Brain microvascular endothelial cell (primary cell): ENCODE data around the gene RNASET2.

ENCODE experiments used
- DNase-seq: peaks from one replicate; pipeline ENCODE4 v3.0.0-alpha.2; 2020
- H3K27ac ChIP-seq: fragments of 250-450 bp; sonication (Bioruptor Pico); 2 replicates; pipeline ENCODE4 v1.5.1; 2020; ENCODE audit warnings: mild to moderate bottlenecking, moderate library complexity
- H3K27me3 ChIP-seq: fragments of 250-450 bp; sonication (Bioruptor Pico); replicated peaks from 2 replicates; pipeline ENCODE4 v1.5.1; 2020; ENCODE audit warnings: mild to moderate bottlenecking
- H3K36me3 ChIP-seq: fragments of 250-450 bp; sonication (Bioruptor Pico); replicated peaks from 2 replicates; pipeline ENCODE4 v1.5.1; 2020; ENCODE audit warnings: mild to moderate bottlenecking
- H3K4me3 ChIP-seq: 2 replicates; pipeline ENCODE4 v1.5.1; 2011; ENCODE audit warnings: low read depth, mild to moderate bottlenecking, control low read depth, low read length, moderate library complexity
- CTCF ChIP-seq: IDR thresholded peaks from 2 replicates; pipeline ENCODE4 v1.5.1; 2011; ENCODE audit warnings: low read depth, mild to moderate bottlenecking, moderate library complexity, low read length, control low read depth, inconsistent platforms; ENCODE audit errors: missing control alignments
- in situ Hi-C: cut with HindIII; loops from 2 replicates; pipeline ENCODE4 v1.10.0; 2017; ENCODE audit warnings: low sequenced_read_pairs, low pct_ligation_motif_present

Gene RNASET2

GRCh38 chr6:166939345-166939744 is 17.0 kb downstream of the RNASET2 start:
- H3K27ac ChIP-seq = no peak overlapping the region
- no peaks in the 10 kb centered on the region for H3K27me3 ChIP-seq
- in situ Hi-C loops = no loop called here
- peaks cover 2% of the 10 kb centered on the region for H3K36me3 ChIP-seq
- no peak overlapping the region for H3K4me3 ChIP-seq
- no peak for TF ChIP-seq CTCF
- no peak for DNase-seq

- DNase-seq = no peak
- no peak for TF ChIP-seq CTCF
- Histone ChIP-seq H3K36me3 (peaks cover 2% of the 10 kb centered on the region), H3K4me3 (no peak overlapping the region), H3K27me3 (no peaks in the 10 kb centered on the region), H3K27ac (no peak overlapping the region)
- in situ Hi-C loops = no loop called here
Measured at GRCh38 chr6:166938704-166939103, 17.6 kb downstream of the RNASET2 start.

- Histone ChIP-seq H3K4me3 (no peak overlapping the region), H3K27ac (no peak overlapping the region), H3K36me3 (peaks cover 2% of the 10 kb centered on the region), H3K27me3 (no peaks in the 10 kb centered on the region)
- no peak for DNase-seq
- TF ChIP-seq CTCF = no peak
- in situ Hi-C loops = no loop called here
Measured at GRCh38 chr6:166938150-166938549, 18.2 kb downstream of the RNASET2 start.

GRCh38 chr6:166937746-166938145 is 18.6 kb downstream of the RNASET2 start:
- DNase-seq = no peak
- H3K4me3 ChIP-seq = no peak overlapping the region
- in situ Hi-C loops = no loop called here
- peaks cover 2% of the 10 kb centered on the region for H3K36me3 ChIP-seq
- no peaks in the 10 kb centered on the region for H3K27me3 ChIP-seq
- H3K27ac ChIP-seq = no peak overlapping the region
- TF ChIP-seq CTCF = no peak

GRCh38 chr6:166936079-166936787 is 20.1 kb downstream of the RNASET2 start:
- Histone ChIP-seq H3K36me3 (peaks cover 2% of the 10 kb centered on the region), H3K27ac (no peak overlapping the region), H3K27me3 (no peaks in the 10 kb centered on the region), H3K4me3 (no peak overlapping the region)
- no peak for TF ChIP-seq CTCF
- in situ Hi-C loops = no loop called here
- DNase-seq = no peak

- TF ChIP-seq CTCF = no peak
- Histone ChIP-seq H3K4me3 (no peak overlapping the region), H3K36me3 (peaks cover 2% of the 10 kb centered on the region), H3K27me3 (no peaks in the 10 kb centered on the region), H3K27ac (no peak overlapping the region)
- in situ Hi-C loops = no loop called here
- DNase-seq = no peak
Measured at GRCh38 chr6:166935353-166935752, 21.0 kb downstream of the RNASET2 start.
